GM18507 (cell line): Measurements from ENCODE around the gene PHF10.

ENCODE experiments used
- DNase-seq: peaks from one replicate; pipeline ENCODE4 v3.0.0; 2011; ENCODE audit warnings: low read depth; ENCODE audit not compliant: insufficient read length; ENCODE audit errors: extremely low spot score
- FAIRE-seq: peaks from 2 replicates; lab custom pipeline; 2011; peaks lifted over from hg19 to GRCh38; lab: Jason Lieb, UNC

The PHF10 gene

GRCh38 chr6:169689287-169689686, 35.0 kb downstream of the PHF10 start:
- peak; percentile 21 for FAIRE-seq
- no peak for DNase-seq

DNA sequence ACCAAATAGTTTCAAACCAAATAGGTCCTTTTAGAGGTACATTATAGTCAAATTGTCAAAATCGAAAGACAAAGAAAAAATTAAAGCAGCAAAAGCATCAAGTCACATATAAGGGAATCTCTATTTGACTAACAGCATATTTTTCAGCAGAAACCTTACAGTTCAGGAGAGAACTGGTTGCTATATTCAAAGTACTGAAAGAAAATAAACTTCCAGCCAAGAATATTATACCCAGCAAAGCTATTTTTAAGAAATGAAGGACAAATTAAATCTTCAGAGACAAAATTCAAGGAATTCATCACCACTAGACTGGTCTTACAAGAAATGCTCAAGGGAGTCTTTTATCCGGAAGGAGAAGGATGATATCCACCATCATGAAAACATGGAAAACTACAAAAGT, 38.4 kb downstream of the PHF10 start:
- FAIRE-seq (no peak), DNase-seq (no peak)

DNA sequence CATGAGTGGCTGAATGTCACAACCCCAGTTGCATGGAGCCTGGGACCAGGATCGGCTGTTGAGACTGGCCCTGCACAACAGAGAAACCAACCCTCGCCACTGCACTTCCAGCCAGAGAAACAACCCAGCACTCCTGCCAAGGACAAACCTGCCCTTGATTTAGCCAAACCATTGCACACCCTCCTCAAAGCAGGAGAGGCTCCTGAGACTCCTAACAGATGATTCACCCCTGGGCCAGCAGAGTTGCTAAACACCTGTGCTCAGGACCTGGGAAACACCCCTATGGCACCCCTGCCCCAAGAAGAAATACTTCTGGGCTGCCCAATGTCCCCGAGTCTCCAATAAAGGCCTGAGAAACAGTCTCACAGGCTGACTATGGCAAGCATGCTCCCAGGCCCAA, 40.2 kb downstream of the PHF10 start:
- no peak for FAIRE-seq

DNA sequence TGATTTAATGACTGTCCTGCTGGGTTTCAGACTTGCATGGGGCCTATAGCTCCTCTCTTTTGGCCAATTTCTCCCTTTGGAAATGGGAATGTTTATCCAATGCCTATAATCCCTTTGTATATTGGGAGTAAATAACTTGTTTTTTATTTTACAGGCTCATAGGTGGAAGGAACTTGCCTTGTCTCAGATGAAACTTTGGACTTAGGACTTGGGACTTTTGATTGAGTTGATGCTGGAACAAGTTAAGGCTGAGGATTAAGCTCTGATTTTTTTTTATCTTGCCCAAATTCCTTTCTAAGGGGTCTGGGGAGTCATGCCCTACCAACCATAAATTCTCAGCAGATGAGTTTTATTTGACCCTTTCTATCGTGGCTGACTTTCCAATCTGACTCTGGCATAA, 46.0 kb downstream of the PHF10 start:
- DNase-seq (no peak), FAIRE-seq (no peak)

More for the DNA sequence above, 40.2 kb downstream of the PHF10 start:
- no peak for DNase-seq

DNA sequence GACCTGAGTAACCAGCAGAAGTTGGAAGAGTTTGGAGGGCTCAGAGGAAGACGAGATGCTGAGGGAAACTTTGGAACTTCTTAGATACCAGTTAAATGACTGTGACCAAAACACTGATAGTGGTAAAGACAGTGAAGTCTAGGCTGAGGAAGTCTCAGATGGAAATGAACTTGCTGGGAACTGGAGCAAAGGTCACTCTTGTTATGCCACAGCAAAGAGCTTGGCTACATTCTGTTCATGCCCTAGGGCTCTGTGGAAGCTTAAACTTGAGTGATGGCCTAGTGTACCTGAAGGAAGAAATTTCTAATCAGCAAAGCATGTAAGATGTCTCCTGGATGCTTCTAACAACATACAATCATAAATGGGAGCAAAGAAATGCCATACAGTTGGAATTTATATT, 47.2 kb downstream of the PHF10 start:
- FAIRE-seq (no peak), DNase-seq (no peak)

DNA sequence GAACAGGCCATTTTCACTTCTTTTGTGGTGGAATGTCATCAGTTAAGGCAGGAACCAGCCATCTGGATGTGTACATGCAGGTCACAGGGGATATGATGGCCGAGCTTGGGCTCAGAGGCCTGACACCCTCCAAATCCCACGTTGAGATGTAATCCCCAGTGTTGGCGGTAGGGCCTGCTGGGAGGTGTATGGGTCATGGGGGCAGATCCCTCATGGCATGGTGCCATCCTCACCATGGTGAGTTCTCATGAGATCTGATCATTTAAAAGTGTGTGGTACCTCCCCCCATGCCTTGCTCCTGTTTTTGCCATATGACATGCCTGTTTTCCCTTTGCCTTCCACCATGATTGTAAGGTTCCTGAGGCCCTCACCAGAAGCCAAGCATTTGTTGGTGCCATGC, 49.3 kb downstream of the PHF10 start:
- DNase-seq (no peak), FAIRE-seq (no peak)

DNA sequence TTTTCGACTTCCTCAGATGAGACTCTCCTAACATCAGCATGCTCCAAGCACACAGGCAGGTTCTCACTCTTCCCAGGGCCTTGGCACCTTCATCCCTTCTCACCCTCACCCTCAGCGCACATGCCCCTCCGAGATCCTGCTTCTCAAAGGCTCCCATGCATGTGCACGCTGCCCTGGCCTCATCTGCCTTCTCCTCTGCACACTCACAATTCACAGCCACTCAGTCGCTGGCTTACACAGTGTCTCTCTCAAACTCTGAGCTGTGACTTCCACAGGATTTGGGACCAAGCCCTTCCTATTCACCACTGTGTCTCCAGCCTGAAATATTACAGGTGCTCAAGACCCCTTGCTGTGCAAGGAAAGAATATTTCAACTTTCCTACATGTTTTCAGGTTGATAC, 52.7 kb downstream of the PHF10 start:
- DNase-seq, result no peak
- no peak for FAIRE-seq

DNA sequence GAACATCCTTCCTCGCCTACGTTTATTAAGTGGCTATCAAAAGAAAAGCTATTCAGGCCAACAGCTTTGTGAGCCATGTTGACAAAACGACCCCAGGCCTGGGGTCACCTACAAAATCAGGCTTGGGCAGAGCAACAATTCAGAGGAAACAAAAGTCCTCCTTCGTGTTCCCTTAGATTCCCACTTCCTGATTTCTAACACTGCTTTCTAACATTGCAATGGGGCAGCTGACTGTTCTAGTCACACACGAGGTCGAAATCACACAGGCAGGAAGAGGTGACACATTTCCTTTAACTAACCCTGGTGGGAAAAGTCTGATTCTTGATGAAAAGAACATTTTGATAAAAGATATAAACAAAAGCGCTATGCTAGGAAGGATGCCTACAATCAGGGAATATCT, 54.4 kb downstream of the PHF10 start:
- DNase-seq (no peak), FAIRE-seq (no peak)

GRCh38 chr6:169669147-169669546, 55.2 kb downstream of the PHF10 start:
- DNase-seq, result no peak
- no peak for FAIRE-seq

DNA sequence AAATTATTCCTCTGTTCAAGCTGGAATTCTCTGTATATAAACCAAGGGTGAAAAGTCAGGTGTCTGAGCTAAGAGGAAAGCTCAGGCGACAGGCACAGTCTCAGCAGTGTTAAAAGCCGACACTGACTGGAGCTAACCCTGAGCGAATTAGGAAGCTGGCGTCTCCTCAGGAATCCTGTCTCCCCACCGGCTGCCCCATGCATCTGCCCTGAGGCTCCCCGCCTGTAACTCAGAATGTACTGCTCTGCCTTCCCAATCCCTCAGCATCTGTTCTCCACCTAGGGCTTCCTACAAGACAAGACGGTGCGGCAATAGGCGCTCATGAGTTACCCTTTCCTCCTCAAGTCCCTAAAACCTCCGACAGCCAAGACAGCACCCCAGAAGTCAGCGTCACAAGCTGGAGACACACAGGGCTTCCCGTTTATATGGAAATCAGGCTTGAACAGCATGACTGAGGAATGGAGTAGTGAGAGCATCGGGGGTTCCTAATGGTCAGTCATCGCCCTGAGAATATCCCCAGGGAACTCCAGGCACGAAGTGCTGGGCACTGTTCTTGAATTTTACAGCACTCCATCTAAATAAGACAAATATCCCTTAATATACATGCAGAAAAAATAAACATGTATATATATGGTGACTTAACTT, 56.0 kb downstream of the PHF10 start:
- FAIRE-seq, result no peak

DNA sequence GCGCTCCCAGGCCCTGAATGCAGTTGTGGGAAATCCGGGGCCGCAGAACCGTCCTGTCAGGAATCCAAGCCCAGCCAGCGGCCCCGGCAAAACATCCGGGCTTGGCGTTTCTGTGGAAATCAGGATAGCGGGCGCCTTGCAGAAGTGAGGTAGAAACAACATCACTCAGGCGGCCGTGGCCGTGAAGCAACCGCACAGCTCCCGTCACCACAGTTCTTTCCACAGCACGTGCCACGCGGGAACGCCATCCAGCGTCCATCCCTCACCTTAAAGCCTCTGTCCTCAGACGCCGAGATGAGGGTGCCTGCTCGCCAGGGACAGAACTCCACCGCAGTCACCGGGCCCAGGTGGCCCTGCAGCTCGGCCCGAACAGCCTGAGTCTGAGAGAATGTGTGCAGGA, 56.6 kb downstream of the PHF10 start:
- FAIRE-seq, result no peak

More for the DNA sequence above, 56.0 kb downstream of the PHF10 start:
- no peak for DNase-seq

DNA sequence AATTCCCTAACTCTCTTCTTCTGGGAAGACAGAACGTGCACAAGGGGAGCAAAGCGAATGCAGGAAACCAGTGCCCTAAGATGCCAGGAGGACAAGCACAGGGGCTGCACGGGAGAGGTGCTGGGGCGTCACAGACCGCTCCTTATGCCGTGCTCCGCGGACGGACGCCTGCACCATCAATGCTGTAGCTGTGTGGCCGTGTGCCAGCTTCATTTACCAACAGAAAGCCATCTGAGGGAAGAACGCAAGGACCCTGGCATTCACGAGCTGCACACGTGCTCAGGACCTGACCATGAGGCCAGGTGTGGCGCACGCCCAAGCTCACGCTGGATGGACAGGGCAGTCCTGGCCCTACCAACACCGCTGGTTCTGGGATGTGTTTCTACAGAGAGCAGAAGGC, 57.9 kb downstream of the PHF10 start:
- FAIRE-seq (no peak), DNase-seq (no peak)

More for the DNA sequence above, 56.6 kb downstream of the PHF10 start:
- no peak for DNase-seq

- DNase-seq (no peak), FAIRE-seq (no peak)
Measured at GRCh38 chr6:169665289-169665688, 59.0 kb downstream of the PHF10 start.

- DNase-seq (no peak), FAIRE-seq (no peak)
Measured at GRCh38 chr6:169664227-169664626, 60.1 kb downstream of the PHF10 start.

DNA sequence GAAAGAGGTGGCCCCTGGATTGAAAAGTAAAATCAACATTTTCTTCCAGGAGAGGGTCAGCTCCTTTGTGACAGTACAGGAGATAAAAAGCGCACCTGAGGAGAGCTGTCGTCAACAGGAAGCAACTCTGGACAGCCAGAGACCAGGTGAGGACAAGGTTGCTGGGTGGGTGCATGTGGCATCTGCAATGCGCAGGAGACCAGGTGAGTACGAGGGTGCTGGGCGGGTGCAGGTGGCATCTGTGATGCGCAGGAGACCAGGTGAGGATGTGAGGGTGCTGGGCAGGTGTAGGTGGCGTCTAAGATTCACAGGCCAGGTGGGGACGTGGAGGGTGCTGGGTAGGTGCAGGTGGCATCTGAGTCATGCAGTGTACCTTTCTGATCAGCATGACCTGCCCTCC, 60.8 kb downstream of the PHF10 start:
- DNase-seq (no peak), FAIRE-seq (no peak)

DNA sequence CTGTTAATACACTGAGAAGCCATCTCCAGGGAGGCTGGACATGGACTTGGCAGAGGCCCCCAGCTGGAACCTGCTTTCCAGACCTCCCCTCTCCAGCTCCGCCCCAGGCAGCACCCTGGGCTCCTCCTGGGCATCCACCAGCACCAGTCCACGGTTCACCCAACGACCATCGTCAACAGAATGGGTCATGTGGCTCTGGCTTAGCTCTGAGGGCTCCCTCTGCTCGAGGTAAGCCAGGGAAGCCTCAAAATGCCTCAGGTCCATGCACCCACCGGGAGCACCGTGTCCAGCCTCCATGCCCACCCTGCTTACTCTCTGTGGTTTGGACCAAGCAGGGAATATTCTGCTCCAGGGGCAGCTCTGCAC, 62.9 kb downstream of the PHF10 start:
- no peak for FAIRE-seq
- no peak for DNase-seq

DNA sequence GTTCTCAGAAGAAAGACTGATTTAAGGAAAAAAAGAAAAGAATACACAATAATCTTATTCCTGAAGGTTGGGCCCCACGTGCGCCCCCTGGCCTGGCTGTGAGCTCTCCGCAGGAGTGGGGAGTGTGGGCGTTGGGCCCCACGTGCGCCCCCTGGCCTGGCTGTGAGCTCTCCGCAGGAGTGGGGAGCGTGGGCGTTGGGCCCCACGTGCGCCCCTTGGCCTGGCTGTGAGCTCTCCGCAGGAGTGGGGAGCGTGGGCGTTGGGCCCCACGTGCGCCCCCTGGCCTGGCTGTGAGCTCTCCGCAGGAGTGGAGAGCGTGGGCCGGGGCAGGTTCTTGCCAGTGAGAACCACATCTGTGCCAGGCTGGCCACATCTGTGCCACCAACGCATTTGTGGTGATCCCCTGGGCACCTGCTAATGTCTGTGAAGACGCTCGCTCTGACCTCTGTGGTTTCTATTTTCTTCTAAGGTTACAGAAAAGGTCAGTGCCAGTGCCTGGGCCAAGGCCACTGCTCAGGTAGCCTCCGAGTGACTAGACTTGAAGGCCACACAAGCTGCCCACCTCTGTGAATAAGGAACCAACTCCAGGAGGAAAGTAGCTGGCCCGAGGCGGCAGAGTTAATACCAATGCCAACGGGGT, 63.4 kb downstream of the PHF10 start:
- DNase-seq, result no peak
- no peak for FAIRE-seq

DNA sequence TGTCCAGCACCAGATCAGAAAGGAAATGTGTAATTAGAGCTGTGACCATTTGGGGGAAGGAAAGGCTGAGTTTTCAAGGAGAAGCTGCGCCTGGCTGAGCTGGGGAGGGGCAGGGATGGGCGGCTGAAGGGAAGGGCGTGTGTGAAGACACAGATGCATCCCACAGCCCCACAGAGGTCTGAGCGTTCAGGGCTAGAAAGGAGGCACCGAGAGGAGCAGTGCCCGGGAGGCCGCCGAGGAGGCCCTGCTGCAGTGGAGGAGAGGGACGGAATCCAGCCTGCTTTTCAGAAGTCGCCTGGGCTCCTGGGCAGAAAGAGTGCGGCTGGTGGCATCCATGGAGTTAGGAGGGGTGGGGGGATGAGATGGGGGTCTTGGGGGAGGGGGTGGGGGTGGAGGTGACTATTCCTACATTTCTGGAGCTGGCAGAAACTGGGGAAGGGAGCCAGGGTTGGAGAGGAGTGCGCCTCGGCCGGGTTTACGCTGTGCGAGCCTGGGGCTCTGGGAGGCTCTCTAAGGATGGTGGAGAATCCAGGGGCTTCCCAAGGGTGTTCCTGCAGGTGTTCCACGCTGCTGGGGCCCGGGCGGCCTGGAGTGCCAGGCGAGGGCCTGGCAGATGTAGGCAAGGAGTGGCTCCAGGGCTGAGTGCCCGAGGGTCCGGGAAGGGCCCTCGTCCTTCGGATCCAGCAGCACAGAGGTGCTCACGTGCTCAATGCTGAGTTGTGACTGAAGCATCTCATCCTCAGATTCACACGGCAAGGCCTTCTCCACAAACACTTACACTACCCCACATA, 64.3 kb downstream of the PHF10 start:
- FAIRE-seq, result no peak
- no peak for DNase-seq

- FAIRE-seq, result no peak
- no peak for DNase-seq
Measured at GRCh38 chr6:169657284-169657610, 67.1 kb downstream of the PHF10 start.

DNA sequence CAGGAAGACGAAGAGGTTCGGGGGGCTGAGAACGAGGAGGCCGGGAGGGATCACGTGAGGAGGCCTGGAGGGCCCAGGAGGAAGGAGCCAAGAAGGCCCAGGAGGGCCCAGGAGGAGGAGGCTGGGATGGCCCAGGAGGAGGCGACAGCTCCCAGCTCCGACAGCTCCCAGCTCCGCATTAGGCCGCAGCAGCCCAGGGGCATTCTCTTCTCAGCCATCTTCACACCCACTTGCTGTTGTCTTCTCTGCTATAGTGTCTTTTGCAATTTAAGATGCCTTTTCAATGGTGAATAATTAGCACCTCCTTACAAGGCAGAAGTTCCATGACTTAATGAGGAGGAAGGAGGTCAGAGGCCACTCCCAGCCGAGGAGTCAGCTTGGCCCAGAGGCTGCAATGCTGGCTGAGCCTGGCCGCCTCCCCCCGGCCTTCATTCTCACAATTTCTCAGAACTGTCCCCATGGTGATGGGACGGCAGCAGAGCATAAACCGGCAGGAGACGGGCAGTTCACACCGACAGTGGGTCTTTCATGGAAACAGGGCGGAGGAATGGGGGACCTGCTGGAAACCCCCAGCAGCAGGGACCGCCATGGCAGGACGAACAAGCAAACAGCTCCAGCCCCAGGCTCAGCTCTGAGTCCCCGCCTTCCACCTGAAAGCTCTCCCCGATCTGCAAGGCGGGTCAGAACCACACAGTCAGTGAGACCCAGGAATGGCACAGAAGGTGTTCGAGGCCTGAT, 67.6 kb downstream of the PHF10 start:
- FAIRE-seq (no peak), DNase-seq (no peak)
